Panc1 (cell line): ENCODE measurements around the gene WDFY3. TPM values are rescaled to one million over a fixed set of nuclear protein-coding genes. Genes with fewer than 3 reads are reported as not detected.
A peak's percentile ranks its signal among the peaks of the same experiment; 100 is the strongest.

ENCODE experiments used
- ATAC-seq: fragments of 200-7000 bp; cut with Tn5 transposase; 2 replicates; pipeline ENCODE4 v1.9.1; 2020; ENCODE audit warnings: mild to moderate bottlenecking, moderate library complexity
- Bru-seq: library from RNA; stranded (reverse); fragments of 400-500 nt; gene quantifications from one replicate; lab custom pipeline; 2021; lab: Mats Ljungman, UMichigan
- BruChase-seq, 2 experiments: library from RNA; stranded (reverse); fragments of 400-500 nt; gene quantifications; one replicate each; lab custom pipeline; 2021; lab: Mats Ljungman, UMichigan
- BruUV-seq: library from RNA; stranded (reverse); fragments of 400-500 nt; replicated peaks from 2 replicates; lab custom pipeline; 2021; lab: Mats Ljungman, UMichigan
- CTCF ChIA-PET: fragments of 300-600 bp; sonication (Branson Sonifier 250); formaldehyde crosslinking; loops from one replicate; lab custom pipeline; 2022; ENCODE audit warnings: antibody characterized with exemption; lab: Charles Lee
- POLR2A ChIA-PET: fragments of 300-600 bp; sonication (Branson Sonifier 250); formaldehyde crosslinking; loops from one replicate; lab custom pipeline; 2022; ENCODE audit warnings: antibody characterized with exemption; lab: Charles Lee
- DNase-seq: peaks from one replicate; pipeline ENCODE4 v3.0.0-alpha.2; 2010; ENCODE audit warnings: low read depth, low spot score
- H3K27ac ChIP-seq: 2 replicates; pipeline ENCODE4 v1.5.1; 2011; ENCODE audit warnings: mild to moderate bottlenecking, low read length, inconsistent platforms
- H3K27me3 ChIP-seq: fragments of 200-500 bp; sonication (Bioruptor generic); 2 replicates; pipeline ENCODE4 v1.6.0; 2014; ENCODE audit warnings: low read length, inconsistent platforms; ENCODE audit not compliant: control insufficient read depth, insufficient read depth
- H3K36me3 ChIP-seq: fragments of 200-500 bp; sonication (Bioruptor generic); 2 replicates; pipeline ENCODE4 v1.5.1; 2014; ENCODE audit warnings: inconsistent platforms, mild to moderate bottlenecking, low read length, moderate library complexity; ENCODE audit not compliant: control insufficient read depth, insufficient read depth
- H3K4me1 ChIP-seq: 2 replicates; pipeline ENCODE4 v1.5.1; 2011; ENCODE audit warnings: inconsistent platforms, mild to moderate bottlenecking, low read length, moderate library complexity; ENCODE audit not compliant: control insufficient read depth, insufficient read depth
- H3K4me3 ChIP-seq, 2 experiments: 2 replicates each; pipeline ENCODE4 v1.5.1; 2011 to 2012; ENCODE audit warnings: low read depth in 2 of 2, low read length in 2 of 2, mild to moderate bottlenecking in 2 of 2, inconsistent platforms in 1 of 2, moderate library complexity in 1 of 2
- H3K9me3 ChIP-seq: fragments of 200-500 bp; sonication (Bioruptor generic); 2 replicates; pipeline ENCODE4 v1.5.1; 2014; ENCODE audit warnings: low read depth, mild to moderate bottlenecking, inconsistent platforms, low read length, moderate library complexity; ENCODE audit not compliant: control insufficient read depth, insufficient read depth
- CTCF ChIP-seq: fragments of 450-650 bp; IDR thresholded peaks from 2 replicates; pipeline ENCODE4 v1.5.1; 2017; ENCODE audit warnings: mild to moderate bottlenecking
- POLR2AphosphoS5 ChIP-seq: IDR thresholded peaks from 2 replicates; pipeline ENCODE4 v1.6.1; 2012; ENCODE audit warnings: mild to moderate bottlenecking, low read depth, low read length, moderate library complexity
- SIN3A ChIP-seq: IDR thresholded peaks from 2 replicates; pipeline ENCODE4 v1.6.1; 2012; ENCODE audit warnings: low read depth, mild to moderate bottlenecking, low read length, moderate library complexity, borderline replicate concordance; ENCODE audit not compliant: insufficient read depth
- in situ Hi-C: cut with HindIII; loops from 2 replicates; pipeline ENCODE4 v1.10.0; 2016; ENCODE audit warnings: low sequenced_read_pairs, low pct_unique_long_range_greater_than_20kb
- intact Hi-C: fragments of 100-400 bp; cut with micrococcal nuclease; formaldehyde crosslinking; loops from one replicate; pipeline ENCODE4 v1.10.0; 2022; ENCODE audit not compliant: unreplicated experiment
- long read RNA-seq: library from polyadenylated mRNA; unstranded; transcript quantifications from one replicate; pipeline ENCODE4 v2.0.0, GENCODE V29; 2021; ENCODE audit not compliant: unreplicated experiment
- polyA plus RNA-seq: library from polyadenylated mRNA; unstranded; fragments of >200 nt; gene quantifications from one replicate; pipeline ENCODE4 v1.2.1, GENCODE V29; 2012; ENCODE audit warnings: missing spikeins; ENCODE audit not compliant: insufficient read length
- total RNA-seq: library from RNA; stranded (reverse); gene quantifications from one replicate; pipeline ENCODE4 v1.2.1, GENCODE V29; 2021; ENCODE audit not compliant: unreplicated experiment
- TF ChIP-seq, protein P1 (sequence below), 2 experiments: IDR thresholded peaks; 2 replicates each; pipeline ENCODE4 v1.6.1; 2011 to 2012; ENCODE audit warnings: low read depth in 2 of 2, control low read depth in 1 of 2, low read length in 1 of 2, mild to moderate bottlenecking in 1 of 2, moderate library complexity in 1 of 2; ENCODE audit not compliant: insufficient read depth in 1 of 2

Gene WDFY3, protein sequence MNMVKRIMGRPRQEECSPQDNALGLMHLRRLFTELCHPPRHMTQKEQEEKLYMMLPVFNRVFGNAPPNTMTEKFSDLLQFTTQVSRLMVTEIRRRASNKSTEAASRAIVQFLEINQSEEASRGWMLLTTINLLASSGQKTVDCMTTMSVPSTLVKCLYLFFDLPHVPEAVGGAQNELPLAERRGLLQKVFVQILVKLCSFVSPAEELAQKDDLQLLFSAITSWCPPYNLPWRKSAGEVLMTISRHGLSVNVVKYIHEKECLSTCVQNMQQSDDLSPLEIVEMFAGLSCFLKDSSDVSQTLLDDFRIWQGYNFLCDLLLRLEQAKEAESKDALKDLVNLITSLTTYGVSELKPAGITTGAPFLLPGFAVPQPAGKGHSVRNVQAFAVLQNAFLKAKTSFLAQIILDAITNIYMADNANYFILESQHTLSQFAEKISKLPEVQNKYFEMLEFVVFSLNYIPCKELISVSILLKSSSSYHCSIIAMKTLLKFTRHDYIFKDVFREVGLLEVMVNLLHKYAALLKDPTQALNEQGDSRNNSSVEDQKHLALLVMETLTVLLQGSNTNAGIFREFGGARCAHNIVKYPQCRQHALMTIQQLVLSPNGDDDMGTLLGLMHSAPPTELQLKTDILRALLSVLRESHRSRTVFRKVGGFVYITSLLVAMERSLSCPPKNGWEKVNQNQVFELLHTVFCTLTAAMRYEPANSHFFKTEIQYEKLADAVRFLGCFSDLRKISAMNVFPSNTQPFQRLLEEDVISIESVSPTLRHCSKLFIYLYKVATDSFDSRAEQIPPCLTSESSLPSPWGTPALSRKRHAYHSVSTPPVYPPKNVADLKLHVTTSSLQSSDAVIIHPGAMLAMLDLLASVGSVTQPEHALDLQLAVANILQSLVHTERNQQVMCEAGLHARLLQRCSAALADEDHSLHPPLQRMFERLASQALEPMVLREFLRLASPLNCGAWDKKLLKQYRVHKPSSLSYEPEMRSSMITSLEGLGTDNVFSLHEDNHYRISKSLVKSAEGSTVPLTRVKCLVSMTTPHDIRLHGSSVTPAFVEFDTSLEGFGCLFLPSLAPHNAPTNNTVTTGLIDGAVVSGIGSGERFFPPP (N-terminal part only)
- total RNA-seq (47.8 TPM), Bru-seq, nascent RNA (percentile 84 among the genes with signal in this experiment), BruChase-seq, experiment 1, labeled RNA remaining after a 2-hour chase (percentile 71 among the genes with signal in this experiment), BruChase-seq, experiment 2, labeled RNA remaining after a 6-hour chase (percentile 72 among the genes with signal in this experiment)
- 10.3 TPM for polyA plus RNA-seq
- long read RNA-seq, partial matches to known transcripts, result 7 of 13 reads
- long read RNA-seq, other reads (novel, unspliced or antisense), result 6 of 13 reads

GRCh38 chr4:84966382-84967242 is at the start of gene WDFY3:
TSS of gene WDFY3 (minus strand) at chr4:84966690. CDS start at chr4:84860591, 106,099 bp downstream.
- in situ Hi-C loops, result no loop called here
- H3K4me1 ChIP-seq, result peaks cover 9% of the 10 kb centered on the region; the same call in 1 of the 2 replicates
- H3K27ac ChIP-seq, result peak within 1 kb of the TSS; percentile 92
- intact Hi-C loops, result loop anchor here (5.0 kb wide), 2 partner anchors 214 to 434 kb away; no protein-coding TSS in a partner anchor
- TSS peak; percentile 70 for BruUV-seq
- ATAC-seq, result peak; percentile 97
- no peak for DNase-seq
- ChIA-PET CTCF (interaction anchor here (0.6 to 0.7 kb wide), 3 partner anchors 402 to 1321 kb away, joined by 3 to 4 read pairs (median 4); no protein-coding TSS in a partner anchor), POLR2A (interaction anchor here (0.6 to 0.7 kb wide), 3 partner anchors 12 to 299 kb away, joined by 3 to 9 read pairs (median 4); no protein-coding TSS in a partner anchor)
- H3K27me3 ChIP-seq, result no peaks in the 10 kb centered on the region
- peak; percentile 55; the same call in 1 of the 2 replicates for TF ChIP-seq SIN3A
- TF ChIP-seq, protein P1, sequence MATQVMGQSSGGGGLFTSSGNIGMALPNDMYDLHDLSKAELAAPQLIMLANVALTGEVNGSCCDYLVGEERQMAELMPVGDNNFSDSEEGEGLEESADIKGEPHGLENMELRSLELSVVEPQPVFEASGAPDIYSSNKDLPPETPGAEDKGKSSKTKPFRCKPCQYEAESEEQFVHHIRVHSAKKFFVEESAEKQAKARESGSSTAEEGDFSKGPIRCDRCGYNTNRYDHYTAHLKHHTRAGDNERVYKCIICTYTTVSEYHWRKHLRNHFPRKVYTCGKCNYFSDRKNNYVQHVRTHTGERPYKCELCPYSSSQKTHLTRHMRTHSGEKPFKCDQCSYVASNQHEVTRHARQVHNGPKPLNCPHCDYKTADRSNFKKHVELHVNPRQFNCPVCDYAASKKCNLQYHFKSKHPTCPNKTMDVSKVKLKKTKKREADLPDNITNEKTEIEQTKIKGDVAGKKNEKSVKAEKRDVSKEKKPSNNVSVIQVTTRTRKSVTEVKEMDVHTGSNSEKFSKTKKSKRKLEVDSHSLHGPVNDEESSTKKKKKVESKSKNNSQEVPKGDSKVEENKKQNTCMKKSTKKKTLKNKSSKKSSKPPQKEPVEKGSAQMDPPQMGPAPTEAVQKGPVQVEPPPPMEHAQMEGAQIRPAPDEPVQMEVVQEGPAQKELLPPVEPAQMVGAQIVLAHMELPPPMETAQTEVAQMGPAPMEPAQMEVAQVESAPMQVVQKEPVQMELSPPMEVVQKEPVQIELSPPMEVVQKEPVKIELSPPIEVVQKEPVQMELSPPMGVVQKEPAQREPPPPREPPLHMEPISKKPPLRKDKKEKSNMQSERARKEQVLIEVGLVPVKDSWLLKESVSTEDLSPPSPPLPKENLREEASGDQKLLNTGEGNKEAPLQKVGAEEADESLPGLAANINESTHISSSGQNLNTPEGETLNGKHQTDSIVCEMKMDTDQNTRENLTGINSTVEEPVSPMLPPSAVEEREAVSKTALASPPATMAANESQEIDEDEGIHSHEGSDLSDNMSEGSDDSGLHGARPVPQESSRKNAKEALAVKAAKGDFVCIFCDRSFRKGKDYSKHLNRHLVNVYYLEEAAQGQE (IDR thresholded peaks at IDR 0.05; ENCODE audit: insufficient read depth in 1 of 2, low read depth in 2 of 2, low read length in 1 of 2), result no peak
- TF ChIP-seq CTCF, result no peak
- peak; percentile 50; the same call in 1 of the 2 replicates for TF ChIP-seq POLR2AphosphoS5
- H3K36me3 ChIP-seq, result no peaks in the 10 kb centered on the region
- H3K9me3 ChIP-seq, result no peaks in the 10 kb centered on the region
- peak within 1 kb of the TSS; percentile 75 to 89 for H3K4me3 ChIP-seq
